Astrocyte of the spinal cord (primary cell): ENCODE results near the gene FBLN2.

Source experiments
- DNase-seq: peaks from one replicate; pipeline ENCODE4 v3.0.0; 2011; ENCODE audit warnings: low read depth, low spot score
- H3K4me3 ChIP-seq: 2 replicates; pipeline ENCODE4 v1.5.1; 2011; ENCODE audit warnings: low read depth, mild to moderate bottlenecking, low read length, moderate library complexity
- in situ Hi-C: cut with HindIII; loops from 2 replicates; pipeline ENCODE4 v1.10.0; 2017; ENCODE audit warnings: low sequenced_read_pairs
- TF ChIP-seq, protein P1 (sequence below): IDR thresholded peaks from 2 replicates; pipeline ENCODE4 v1.5.1; 2012; ENCODE audit warnings: low read depth, mild to moderate bottlenecking, low read length, inconsistent platforms

The FBLN2 gene

GRCh38 chr3:13616359-13616758 is 67.4 kb downstream of the FBLN2 start:
- no peak overlapping the region for H3K4me3 ChIP-seq
- in situ Hi-C loops = no loop called here
- DNase-seq = no peak
- TF ChIP-seq, protein P1, sequence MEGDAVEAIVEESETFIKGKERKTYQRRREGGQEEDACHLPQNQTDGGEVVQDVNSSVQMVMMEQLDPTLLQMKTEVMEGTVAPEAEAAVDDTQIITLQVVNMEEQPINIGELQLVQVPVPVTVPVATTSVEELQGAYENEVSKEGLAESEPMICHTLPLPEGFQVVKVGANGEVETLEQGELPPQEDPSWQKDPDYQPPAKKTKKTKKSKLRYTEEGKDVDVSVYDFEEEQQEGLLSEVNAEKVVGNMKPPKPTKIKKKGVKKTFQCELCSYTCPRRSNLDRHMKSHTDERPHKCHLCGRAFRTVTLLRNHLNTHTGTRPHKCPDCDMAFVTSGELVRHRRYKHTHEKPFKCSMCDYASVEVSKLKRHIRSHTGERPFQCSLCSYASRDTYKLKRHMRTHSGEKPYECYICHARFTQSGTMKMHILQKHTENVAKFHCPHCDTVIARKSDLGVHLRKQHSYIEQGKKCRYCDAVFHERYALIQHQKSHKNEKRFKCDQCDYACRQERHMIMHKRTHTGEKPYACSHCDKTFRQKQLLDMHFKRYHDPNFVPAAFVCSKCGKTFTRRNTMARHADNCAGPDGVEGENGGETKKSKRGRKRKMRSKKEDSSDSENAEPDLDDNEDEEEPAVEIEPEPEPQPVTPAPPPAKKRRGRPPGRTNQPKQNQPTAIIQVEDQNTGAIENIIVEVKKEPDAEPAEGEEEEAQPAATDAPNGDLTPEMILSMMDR = no peak

GRCh38 chr3:13617097-13617738 is 68.3 kb downstream of the FBLN2 start:
- in situ Hi-C loops = no loop called here
- TF ChIP-seq, protein P1 = no peak
- H3K4me3 ChIP-seq = no peak overlapping the region
- DNase-seq = no peak

DNA sequence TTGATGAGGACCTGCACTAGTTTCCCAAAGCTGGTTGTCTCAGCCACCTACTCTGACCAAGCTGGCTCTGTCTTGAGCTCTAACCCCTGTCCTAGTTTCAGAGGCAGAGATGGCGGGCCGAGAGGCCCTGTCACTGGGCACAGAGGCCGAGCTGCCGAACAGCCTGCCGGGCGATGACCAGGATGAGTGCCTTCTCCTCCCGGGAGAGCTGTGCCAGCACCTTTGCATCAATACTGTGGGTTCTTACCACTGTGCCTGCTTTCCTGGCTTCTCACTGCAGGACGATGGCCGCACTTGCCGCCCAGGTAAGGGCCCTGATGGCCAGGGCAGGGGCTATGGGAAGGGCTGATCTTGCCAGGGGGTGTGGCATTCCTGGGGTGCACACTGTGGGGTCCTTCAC is 69.1 kb downstream of the FBLN2 start:
- in situ Hi-C loops = no loop called here
- H3K4me3 ChIP-seq = no peak overlapping the region
- TF ChIP-seq, protein P1 = no peak
- no peak for DNase-seq

- TF ChIP-seq, protein P1 = no peak
- no peak for DNase-seq
- in situ Hi-C loops = no loop called here
- H3K4me3 ChIP-seq = no peak overlapping the region
These were observed 69.9 kb downstream of the FBLN2 start for GRCh38 chr3:13618836-13619235.

DNA sequence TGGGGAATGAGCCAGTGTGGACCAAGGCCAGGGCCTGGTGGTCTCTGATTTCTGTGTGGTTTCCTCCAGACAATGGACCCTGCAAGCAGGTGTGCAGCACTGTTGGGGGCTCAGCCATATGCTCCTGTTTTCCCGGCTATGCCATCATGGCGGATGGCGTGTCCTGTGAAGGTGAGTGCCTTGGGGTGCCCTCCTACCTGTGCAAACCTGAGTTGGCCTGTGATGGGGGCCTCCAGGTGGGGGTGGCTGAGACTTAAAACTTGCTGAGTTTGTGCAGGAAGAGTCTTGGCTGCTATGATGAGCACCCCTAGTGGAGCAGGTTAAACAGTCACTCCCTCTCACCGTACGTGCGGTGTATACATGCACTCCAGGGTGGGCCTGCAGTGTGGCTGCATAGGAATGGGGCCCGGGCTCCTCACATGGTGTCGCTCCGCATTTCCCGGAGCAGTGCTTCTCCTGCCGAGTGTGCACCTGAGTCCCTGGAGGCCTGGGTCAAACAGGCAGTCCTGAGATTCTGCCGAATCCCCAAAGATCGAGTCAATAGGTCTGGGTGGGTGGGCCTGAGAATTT is 70.8 kb downstream of the FBLN2 start:
- in situ Hi-C loops = no loop called here
- TF ChIP-seq, protein P1 = no peak
- no peak for DNase-seq
- H3K4me3 ChIP-seq = no peak overlapping the region

DNA sequence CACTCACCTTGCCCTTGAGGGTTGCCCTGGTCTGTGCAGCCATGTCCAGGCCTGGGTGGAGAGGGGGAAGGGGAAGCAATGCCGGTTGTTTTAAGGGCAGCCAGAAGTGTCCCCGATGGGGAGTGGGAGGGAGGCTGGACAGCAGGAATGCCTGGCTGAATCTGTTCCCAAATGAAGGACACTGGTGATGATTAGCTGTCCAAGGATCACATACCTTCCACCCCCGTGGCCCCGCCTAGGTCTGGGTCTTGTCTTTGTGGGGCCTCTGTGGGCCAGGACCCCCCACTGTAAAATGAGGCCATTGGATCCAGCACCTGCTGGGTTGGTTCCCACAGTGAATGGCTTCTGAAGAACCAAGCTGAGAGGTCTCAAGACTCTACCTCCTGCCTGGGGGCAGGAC is 71.4 kb downstream of the FBLN2 start:
- no peak for DNase-seq
- no peak overlapping the region for H3K4me3 ChIP-seq
- TF ChIP-seq, protein P1 = no peak
- in situ Hi-C loops = no loop called here
